ENCODE measurements around the gene LDHD. TPM values are rescaled to one million over a fixed set of nuclear protein-coding genes. Genes with fewer than 3 reads are reported as not detected.

Gene LDHD
- total and polyA plus RNA-seq, 9 of the 15 experiments (the other 6 are each of a cell fraction or from before 2014, with no cell fraction given): 0.19 to 0.86 (median 0.54) TPM; not detected in 3

DNA sequence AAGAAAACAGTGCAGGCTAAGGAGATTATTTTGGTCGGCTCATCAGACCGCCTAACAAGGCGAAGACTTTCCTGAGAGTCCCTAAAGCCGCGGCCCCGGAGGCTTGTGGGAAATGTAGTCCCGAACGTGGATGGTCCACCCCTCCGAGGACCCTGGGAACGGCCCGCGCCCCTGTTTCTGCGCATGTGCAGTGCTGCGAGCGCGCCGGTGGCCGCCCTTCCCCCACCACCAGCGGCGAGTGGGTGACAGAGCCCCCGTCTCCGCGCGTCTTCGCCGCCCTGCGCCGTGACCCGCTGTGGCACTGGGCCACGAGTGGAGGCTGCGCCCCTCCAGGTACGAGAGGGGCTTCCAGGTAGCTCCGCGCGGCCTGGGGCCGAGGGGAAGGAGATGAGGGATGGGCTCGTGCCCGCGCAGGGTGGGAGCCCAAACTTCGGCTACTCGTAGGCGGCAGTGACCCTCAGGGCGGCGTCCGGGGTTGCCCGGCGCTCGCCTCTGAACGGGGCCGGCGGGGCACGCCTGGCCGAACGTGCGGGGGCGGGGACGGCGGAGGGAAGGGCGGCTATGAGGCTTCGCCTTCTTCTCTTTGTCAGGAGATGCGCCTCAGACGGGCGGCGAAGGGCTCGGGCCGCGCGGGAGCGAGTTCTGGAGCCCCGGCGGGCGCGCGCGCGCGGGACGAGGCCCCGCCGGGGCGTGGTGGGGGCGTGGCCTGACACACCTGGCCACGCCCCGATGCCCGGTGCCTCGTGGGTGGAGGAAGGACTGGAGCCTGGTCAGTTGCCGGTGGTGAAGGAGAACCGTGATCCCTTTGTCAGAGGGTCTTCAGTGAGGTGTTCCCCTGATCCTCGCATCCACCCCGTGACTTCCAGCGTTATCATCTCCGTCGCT lies 32.0 kb upstream of the LDHD start, which contains the start of gene ZFP1 (continued):
- TF ChIP-seq SMC3 (conservative IDR thresholded peaks at IDR 0.05; ENCODE audit: insufficient read depth, low read depth, low read length): 0 out of 2 replicates have a peak, but pooled peaks have one; percentile 2
- TF ChIP-seq ZNF699 (CRISPR knock-in tag; IDR thresholded peaks at IDR 0.05; ENCODE audit: insufficient replicate concordance): no peak
- TF ChIP-seq TAF15 (IDR thresholded peaks at IDR 0.05; ENCODE audit: low read depth, low read length): no peak
- TF ChIP-seq ZNF354B (CRISPR knock-in tag; IDR thresholded peaks at IDR 0.05): no peak
- TF ChIP-seq ADNP (tag; IDR thresholded peaks at IDR 0.05): no peak
- peak; percentile 31; the same call in 1 of the 2 replicates for TF ChIP-seq TOE1 (IDR thresholded peaks at IDR 0.05; ENCODE audit: borderline replicate concordance)
- TF ChIP-seq TOE1 (CRISPR knock-in tag; IDR thresholded peaks at IDR 0.05; ENCODE audit: borderline replicate concordance, low read depth): no peak
- TF ChIP-seq, protein P1, sequence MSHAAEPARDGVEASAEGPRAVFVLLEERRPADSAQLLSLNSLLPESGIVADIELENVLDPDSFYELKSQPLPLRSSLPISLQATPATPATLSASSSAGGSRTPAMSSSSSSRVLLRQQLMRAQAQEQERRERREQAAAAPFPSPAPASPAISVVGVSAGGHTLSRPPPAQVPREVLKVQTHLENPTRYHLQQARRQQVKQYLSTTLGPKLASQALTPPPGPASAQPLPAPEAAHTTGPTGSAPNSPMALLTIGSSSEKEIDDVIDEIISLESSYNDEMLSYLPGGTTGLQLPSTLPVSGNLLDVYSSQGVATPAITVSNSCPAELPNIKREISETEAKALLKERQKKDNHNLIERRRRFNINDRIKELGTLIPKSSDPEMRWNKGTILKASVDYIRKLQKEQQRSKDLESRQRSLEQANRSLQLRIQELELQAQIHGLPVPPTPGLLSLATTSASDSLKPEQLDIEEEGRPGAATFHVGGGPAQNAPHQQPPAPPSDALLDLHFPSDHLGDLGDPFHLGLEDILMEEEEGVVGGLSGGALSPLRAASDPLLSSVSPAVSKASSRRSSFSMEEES (CRISPR knock-in tag; IDR thresholded peaks at IDR 0.05): no peak
- peak; percentile 77 for TF ChIP-seq CXXC5 (CRISPR knock-in tag; IDR thresholded peaks at IDR 0.05)
- peak; percentile 78 for TF ChIP-seq BHLHE40 (IDR thresholded peaks at IDR 0.05; ENCODE audit: low read length)
- no peak for TF ChIP-seq SMARCE1 (IDR thresholded peaks at IDR 0.05)
- TF ChIP-seq, protein P2, sequence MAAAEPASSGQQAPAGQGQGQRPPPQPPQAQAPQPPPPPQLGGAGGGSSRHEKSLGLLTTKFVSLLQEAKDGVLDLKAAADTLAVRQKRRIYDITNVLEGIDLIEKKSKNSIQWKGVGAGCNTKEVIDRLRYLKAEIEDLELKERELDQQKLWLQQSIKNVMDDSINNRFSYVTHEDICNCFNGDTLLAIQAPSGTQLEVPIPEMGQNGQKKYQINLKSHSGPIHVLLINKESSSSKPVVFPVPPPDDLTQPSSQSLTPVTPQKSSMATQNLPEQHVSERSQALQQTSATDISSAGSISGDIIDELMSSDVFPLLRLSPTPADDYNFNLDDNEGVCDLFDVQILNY (CRISPR knock-in tag; IDR thresholded peaks at IDR 0.05): no peak
- TF ChIP-seq ZNF561 (CRISPR knock-in tag; conservative IDR thresholded peaks at IDR 0.05): no peak
- 0 out of 2 replicates have a peak, but pooled peaks have one; percentile 38 for TF ChIP-seq ZNF134 (CRISPR knock-in tag; conservative IDR thresholded peaks at IDR 0.05)
- no peak for TF ChIP-seq KLF6 (CRISPR knock-in tag; IDR thresholded peaks at IDR 0.05; ENCODE audit: borderline replicate concordance)
- TF ChIP-seq ZNF583 (CRISPR knock-in tag; IDR thresholded peaks at IDR 0.05): peak; percentile 50; the same call in 1 of the 2 replicates
- TF ChIP-seq U2AF1 (optimal IDR thresholded peaks at IDR 0.05; ENCODE audit: low read depth, low read length): peak; percentile 41
- no peak for TF ChIP-seq ETV6 (IDR thresholded peaks at IDR 0.05; ENCODE audit: borderline replicate concordance in 1 of 2, low read depth in 2 of 2, low read length in 1 of 2)
- TF ChIP-seq ETV6 (CRISPR knock-in tag; IDR thresholded peaks at IDR 0.05; ENCODE audit: borderline replicate concordance): no peak
- peak; percentile 67 for TF ChIP-seq ETV5 (CRISPR knock-in tag; IDR thresholded peaks at IDR 0.05; ENCODE audit: low read depth)
- TF ChIP-seq FOXM1 (IDR thresholded peaks at IDR 0.05; ENCODE audit: low read depth): peak; percentile 79
- no peak for TF ChIP-seq FOXM1 (CRISPR knock-in tag; IDR thresholded peaks at IDR 0.05; ENCODE audit: low read depth)
- peak in 1 of 2 experiments; percentile 29; a peak in 2 of 4 replicates for TF ChIP-seq SIN3A (IDR thresholded peaks at IDR 0.05; ENCODE audit: borderline replicate concordance in 2 of 2, control insufficient read depth in 1 of 2, low read depth in 2 of 2, low read length in 2 of 2)
- TF ChIP-seq ZNF695 (CRISPR knock-in tag; IDR thresholded peaks at IDR 0.05): no peak
- TF ChIP-seq THRAP3 (IDR thresholded peaks at IDR 0.05; ENCODE audit: borderline replicate concordance): no peak
- TF ChIP-seq PHF21A (IDR thresholded peaks at IDR 0.05; ENCODE audit: borderline replicate concordance, low read depth): peak; percentile 71; the same call in 1 of the 2 replicates
- peak; percentile 32; the same call in 1 of the 2 replicates for TF ChIP-seq ZEB2 (IDR thresholded peaks at IDR 0.05)
- TF ChIP-seq CEBPB (tag; IDR thresholded peaks at IDR 0.05): no peak
